HepG2 (cell line): ENCODE results near the gene PEX11G. TPM values are rescaled to one million over a fixed set of nuclear protein-coding genes. Genes with fewer than 3 reads are reported as not detected.

ENCODE experiments used
- ATAD3A ChIP-seq: sonication (generic); formaldehyde crosslinking; IDR thresholded peaks from 2 replicates; pipeline ENCODE4 v1.4.0; 2020; ENCODE audit warnings: missing genetic modification reagents
- GABPB1 ChIP-seq: IDR thresholded peaks from 2 replicates; pipeline ENCODE4 v1.6.1; 2016; ENCODE audit warnings: mild to moderate bottlenecking, missing genetic modification reagents, moderate library complexity, missing compliant biosample characterization
- KMT2B ChIP-seq: IDR thresholded peaks from 2 replicates; pipeline ENCODE4 v1.6.1; 2016; ENCODE audit warnings: missing genetic modification reagents, missing compliant biosample characterization
- MAZ ChIP-seq, 2 experiments: sonication (generic) in 1 of 2; formaldehyde crosslinking in 1 of 2; IDR thresholded peaks; 2 replicates each; pipeline versions ENCODE4 v1.5.0 to v1.6.1; 2012 to 2020; ENCODE audit warnings: low read depth in 2 of 2, mild to moderate bottlenecking in 2 of 2, borderline replicate concordance in 1 of 2, improper control_type of control experiment in 1 of 2, low read length in 1 of 2, missing genetic modification reagents in 1 of 2, moderate library complexity in 1 of 2
- NFKBIZ ChIP-seq: IDR thresholded peaks from 2 replicates; pipeline ENCODE4 v1.6.1; 2018; ENCODE audit warnings: missing genetic modification reagents, missing compliant biosample characterization
- PHF5A ChIP-seq: IDR thresholded peaks from one replicate; pipeline ENCODE4 v1.6.1; 2018; ENCODE audit warnings: low read depth, missing genetic modification reagents; ENCODE audit not compliant: unreplicated experiment
- PHF8 ChIP-seq: sonication (generic); formaldehyde crosslinking; IDR thresholded peaks from 2 replicates; pipeline ENCODE4 v1.5.0; 2020; ENCODE audit warnings: missing genetic modification reagents
- POLR2G ChIP-seq: fragments of 200-400 bp; formaldehyde crosslinking; IDR thresholded peaks from 2 replicates; pipeline ENCODE4 v1.6.1; 2018; ENCODE audit warnings: mild to moderate bottlenecking, low read depth, low read length, moderate library complexity
- PPARG ChIP-seq: conservative IDR thresholded peaks from 2 replicates; pipeline ENCODE4 v1.6.1; 2016; ENCODE audit warnings: missing biosample characterization, missing genetic modification reagents
- RARA ChIP-seq: IDR thresholded peaks from 2 replicates; pipeline ENCODE4 v1.6.1; 2016; ENCODE audit warnings: missing genetic modification reagents, missing compliant biosample characterization
- RBFOX2 ChIP-seq: fragments of 200-400 bp; formaldehyde crosslinking; IDR thresholded peaks from 2 replicates; pipeline ENCODE4 v1.6.1; 2017; ENCODE audit warnings: low read depth, mild to moderate bottlenecking, low read length
- RXRB ChIP-seq: IDR thresholded peaks from 2 replicates; pipeline ENCODE4 v1.6.1; 2016; ENCODE audit warnings: borderline replicate concordance, missing genetic modification reagents, missing compliant biosample characterization
- SCMH1 ChIP-seq: sonication (generic); formaldehyde crosslinking; IDR thresholded peaks from 2 replicates; pipeline ENCODE4 v1.9.0; 2021; ENCODE audit warnings: missing genetic modification reagents, mild to moderate bottlenecking, borderline replicate concordance
- SOX6 ChIP-seq, 2 experiments: fragments of 450-650 bp in 1 of 2; sonication (generic) in 1 of 2; formaldehyde crosslinking in 1 of 2; IDR thresholded peaks; 2 replicates each; pipeline versions ENCODE4 v1.4.0 to v1.6.1; 2017 to 2020; ENCODE audit warnings: antibody characterized with exemption in 1 of 2, mild to moderate bottlenecking in 1 of 2, missing genetic modification reagents in 1 of 2
- SP4 ChIP-seq: sonication (generic); formaldehyde crosslinking; IDR thresholded peaks from 2 replicates; pipeline ENCODE4 v1.8.1; 2023; ENCODE audit warnings: mild to moderate bottlenecking, missing genetic modification reagents
- TAF1 ChIP-seq: sonication (generic); formaldehyde crosslinking; IDR thresholded peaks from 2 replicates; pipeline ENCODE4 v1.4.0; 2020; ENCODE audit warnings: missing genetic modification reagents
- TFDP1 ChIP-seq: IDR thresholded peaks from 2 replicates; pipeline ENCODE4 v1.6.1; 2016; ENCODE audit warnings: missing compliant biosample characterization, missing genetic modification reagents, borderline replicate concordance
- ZBTB21 ChIP-seq: sonication (generic); formaldehyde crosslinking; IDR thresholded peaks from 2 replicates; pipeline ENCODE4 v1.4.0; 2020; ENCODE audit warnings: missing genetic modification reagents
- ZBTB42 ChIP-seq: sonication (generic); formaldehyde crosslinking; IDR thresholded peaks from 2 replicates; pipeline ENCODE4 v1.5.0; 2020; ENCODE audit warnings: mild to moderate bottlenecking, missing genetic modification reagents
- ZNF33A ChIP-seq: sonication (generic); formaldehyde crosslinking; IDR thresholded peaks from 2 replicates; pipeline ENCODE4 v1.5.1; 2020; ENCODE audit warnings: missing genetic modification reagents, mild to moderate bottlenecking, moderate library complexity, borderline replicate concordance
- ZNF597 ChIP-seq: sonication (generic); formaldehyde crosslinking; IDR thresholded peaks from 2 replicates; pipeline ENCODE4 v1.5.0; 2020; ENCODE audit warnings: missing genetic modification reagents
- ZNF687 ChIP-seq: sonication (generic); formaldehyde crosslinking; IDR thresholded peaks from 2 replicates; pipeline ENCODE4 v1.5.1; 2020; ENCODE audit warnings: mild to moderate bottlenecking, missing genetic modification reagents, moderate library complexity
- ZNF816 ChIP-seq: sonication (generic); formaldehyde crosslinking; IDR thresholded peaks from 2 replicates; pipeline ENCODE4 v1.8.0; 2022; ENCODE audit warnings: missing genetic modification reagents, mild to moderate bottlenecking, borderline replicate concordance
- ZSCAN31 ChIP-seq: sonication (generic); formaldehyde crosslinking; IDR thresholded peaks from 2 replicates; pipeline ENCODE4 v1.5.0; 2020; ENCODE audit warnings: low read depth, mild to moderate bottlenecking, missing genetic modification reagents
- polyA plus RNA-seq, 8 experiments: library from polyadenylated mRNA; depleted of rRNA in 3 of 8; stranded (reverse) in 7 of 8; unstranded in 1 of 8; fragments of >200 nt; fragmentation: Illumina TruSeq in 4 of 8; extraction: Trizol in 4 of 8; gene quantifications; 2 replicates each; pipeline versions ENCODE4 v1.2.1 to v1.2.3, GENCODE V29; 2011 to 2016; ENCODE audit warnings: low read depth in 4 of 8, missing spikeins in 1 of 8, mixed read lengths in 1 of 8; ENCODE audit not compliant: insufficient read depth in 1 of 8
- total RNA-seq, 5 experiments: library from RNA; depleted of rRNA; stranded (reverse); fragments of >200 nt; fragmentation: Illumina TruSeq; extraction: Trizol; gene quantifications; 2 replicates each; pipeline ENCODE4 v1.2.3, GENCODE V29; 2016; ENCODE audit warnings: low read depth in 1 of 5

The PEX11G gene
- total and polyA plus RNA-seq, 2 of the 13 experiments (the other 11 are each of a cell fraction or from before 2014, with no cell fraction given) = not detected

GRCh38 chr19:7515645-7516151, 26.9 kb upstream of the PEX11G start, which contains the start of gene ZNF358 (continued):
- TF ChIP-seq NFKBIZ (CRISPR knock-in tag) = 0 out of 2 replicates have a peak, but pooled peaks have one; percentile 33
- peak; percentile 63; the same call in 1 of the 2 replicates for TF ChIP-seq MAZ (IDR thresholded peaks at IDR 0.05; ENCODE audit: borderline replicate concordance, low read depth, low read length)
- TF ChIP-seq MAZ (CRISPR knock-in tag; IDR thresholded peaks at IDR 0.05; ENCODE audit: low read depth) = peak; percentile 90
- no peak for TF ChIP-seq ZNF33A (CRISPR knock-in tag)
- 0 out of 2 replicates have a peak, but pooled peaks have one; percentile 38 for TF ChIP-seq PHF8 (CRISPR knock-in tag)
- TF ChIP-seq SCMH1 (CRISPR knock-in tag) = no peak
- TF ChIP-seq PHF5A = no peak
- TF ChIP-seq GABPB1 (CRISPR knock-in tag) = peak; percentile 68
- TF ChIP-seq RARA (CRISPR knock-in tag) = no peak
- no peak for TF ChIP-seq RXRB
- peak; percentile 39; the same call in 1 of the 2 replicates for TF ChIP-seq TAF1 (CRISPR knock-in tag)
- TF ChIP-seq TFDP1 (CRISPR knock-in tag) = 0 out of 2 replicates have a peak, but pooled peaks have one; percentile 25
- peak; percentile 70; the same call in 1 of the 2 replicates for TF ChIP-seq RBFOX2
- TF ChIP-seq ZNF597 (CRISPR knock-in tag) = no peak
- no peak for TF ChIP-seq PPARG (CRISPR knock-in tag)
- TF ChIP-seq ZNF687 (CRISPR knock-in tag) = peak; percentile 59
- TF ChIP-seq SOX6 (IDR thresholded peaks at IDR 0.05) = no peak
- peak; percentile 52; the same call in 1 of the 2 replicates for TF ChIP-seq SOX6 (CRISPR knock-in tag; IDR thresholded peaks at IDR 0.05)
- no peak for TF ChIP-seq ZBTB21 (CRISPR knock-in tag)
- TF ChIP-seq ZBTB42 (CRISPR knock-in tag) = no peak
- TF ChIP-seq ZSCAN31 (CRISPR knock-in tag) = 0 out of 2 replicates have a peak, but pooled peaks have one; percentile 41
- TF ChIP-seq ZNF816 (CRISPR knock-in tag) = no peak
- TF ChIP-seq POLR2G = peak; percentile 39; the same call in 1 of the 2 replicates
- TF ChIP-seq ATAD3A = no peak
- TF ChIP-seq KMT2B = 0 out of 2 replicates have a peak, but pooled peaks have one; percentile 35
- TF ChIP-seq SP4 (CRISPR knock-in tag) = 0 out of 2 replicates have a peak, but pooled peaks have one; percentile 33
